DND-41 (cell line): Measurements from ENCODE around the gene BRK1.

Experiments
- CTCF ChIP-seq: IDR thresholded peaks from 2 replicates; pipeline ENCODE4 v1.5.1; 2012; ENCODE audit warnings: borderline replicate concordance, low read length, moderate library complexity, mild to moderate bottlenecking; ENCODE audit not compliant: poor library complexity, severe bottlenecking; ENCODE audit errors: extremely low read depth
- EZH2 ChIP-seq: IDR thresholded peaks from 3 replicates; pipeline ENCODE4 v1.6.1; 2012; ENCODE audit warnings: borderline replicate concordance, low read depth, mild to moderate bottlenecking, moderate library complexity, low read length, inconsistent platforms; ENCODE audit not compliant: severe bottlenecking

- TF ChIP-seq CTCF (no peak), EZH2 (no peak)
Measured at GRCh38 chr3:10160346-10160745, 44.9 kb downstream of the BRK1 start.
